DOHH2 (cell line): ENCODE results near the gene FIZ1.

Source experiments
- EZH2phosphoT487 ChIP-seq: fragments of 200-600 bp; sonication (generic); IDR thresholded peaks from 2 replicates; pipeline ENCODE4 v1.6.1; 2017; ENCODE audit warnings: borderline replicate concordance, mild to moderate bottlenecking, antibody characterized with exemption, low read length, moderate library complexity, mixed read lengths
- TF ChIP-seq, protein P1 (sequence below): fragments of 200-600 bp; sonication (generic); IDR thresholded peaks from one replicate; pipeline ENCODE4 v1.5.1; 2014; ENCODE audit warnings: antibody characterized with exemption, mild to moderate bottlenecking, low read depth, low read length; ENCODE audit not compliant: poor library complexity, severe bottlenecking

DNA sequence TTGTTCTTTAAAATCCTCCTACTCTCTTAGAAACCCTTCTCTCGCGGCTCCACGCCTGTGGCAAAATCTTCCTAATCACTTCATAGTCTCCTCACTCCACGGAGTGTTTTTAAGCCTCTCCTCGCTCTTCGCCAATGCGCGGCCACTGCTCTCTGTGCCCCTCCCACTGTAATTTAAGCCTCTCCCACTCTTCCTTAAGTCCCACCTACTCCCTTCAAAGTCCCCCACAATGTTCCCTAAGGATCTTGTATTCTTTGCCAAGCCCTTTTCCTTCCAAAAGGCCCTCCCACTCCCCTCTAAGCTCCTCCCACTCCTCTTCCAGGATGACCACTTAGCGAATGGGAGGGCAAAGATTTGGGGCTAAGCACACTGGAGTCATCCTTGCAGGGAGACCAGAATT lies 1.3 kb downstream of the FIZ1 start:
- TF ChIP-seq, protein P1, sequence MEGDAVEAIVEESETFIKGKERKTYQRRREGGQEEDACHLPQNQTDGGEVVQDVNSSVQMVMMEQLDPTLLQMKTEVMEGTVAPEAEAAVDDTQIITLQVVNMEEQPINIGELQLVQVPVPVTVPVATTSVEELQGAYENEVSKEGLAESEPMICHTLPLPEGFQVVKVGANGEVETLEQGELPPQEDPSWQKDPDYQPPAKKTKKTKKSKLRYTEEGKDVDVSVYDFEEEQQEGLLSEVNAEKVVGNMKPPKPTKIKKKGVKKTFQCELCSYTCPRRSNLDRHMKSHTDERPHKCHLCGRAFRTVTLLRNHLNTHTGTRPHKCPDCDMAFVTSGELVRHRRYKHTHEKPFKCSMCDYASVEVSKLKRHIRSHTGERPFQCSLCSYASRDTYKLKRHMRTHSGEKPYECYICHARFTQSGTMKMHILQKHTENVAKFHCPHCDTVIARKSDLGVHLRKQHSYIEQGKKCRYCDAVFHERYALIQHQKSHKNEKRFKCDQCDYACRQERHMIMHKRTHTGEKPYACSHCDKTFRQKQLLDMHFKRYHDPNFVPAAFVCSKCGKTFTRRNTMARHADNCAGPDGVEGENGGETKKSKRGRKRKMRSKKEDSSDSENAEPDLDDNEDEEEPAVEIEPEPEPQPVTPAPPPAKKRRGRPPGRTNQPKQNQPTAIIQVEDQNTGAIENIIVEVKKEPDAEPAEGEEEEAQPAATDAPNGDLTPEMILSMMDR, result no peak
- TF ChIP-seq EZH2phosphoT487, result no peak
